Measurements from ENCODE around the gene PCK1. TPM values are rescaled to one million over a fixed set of nuclear protein-coding genes. Genes with fewer than 3 reads are reported as not detected.

Gene PCK1
- total RNA-seq, 1 experiment from 2014 or later: 0.17 TPM

- no peak overlapping the region for H3K4me3 Mint-ChIP-seq
- H3K27ac Mint-ChIP-seq: no peak overlapping the region
- no peak for ATAC-seq
- no peak for DNase-seq (ENCODE audit: low spot score)
- peaks cover 2% of the 10 kb centered on the region; the same call in 1 of the 2 replicates for H3K27me3 Mint-ChIP-seq (ENCODE audit: low read depth)
- TF ChIP-seq AR (CRISPR knock-in tag; IDR thresholded peaks at IDR 0.05): no peak
- TF ChIP-seq GABPB1 (CRISPR knock-in tag; IDR thresholded peaks at IDR 0.05): peak; percentile 59; the same call in 1 of the 2 replicates
- CTCF ChIA-PET: interaction anchor here (0.6 to 1.6 kb wide), 7 partner anchors 8 to 373 kb away, joined by 3 to 6 read pairs (median 4); no protein-coding TSS in a partner anchor
- POLR2A ChIA-PET: no interaction called here
- H3K9me3 Mint-ChIP-seq: peaks cover 3% of the 10 kb centered on the region
- peaks cover 2% of the 10 kb centered on the region; the same call in 1 of the 2 replicates for H3K36me3 Mint-ChIP-seq
- peaks cover 20% of the 10 kb centered on the region for H3K4me1 Mint-ChIP-seq
These were observed 33.2 kb upstream of the PCK1 start for GRCh38 chr20:57527728-57528127.

GRCh38 chr20:57528148-57528547 lies 32.8 kb upstream of the PCK1 start:
- ATAC-seq (no peak), DNase-seq (ENCODE audit: low spot score) (no peak)
- Mint-ChIP-seq H3K4me1 (peaks cover 16% of the 10 kb centered on the region), H3K36me3 (peaks cover 3% of the 10 kb centered on the region; the same call in 1 of the 2 replicates), H3K4me3 (no peak overlapping the region), H3K27ac (no peak overlapping the region), H3K27me3 (ENCODE audit: low read depth) (peaks cover 3% of the 10 kb centered on the region; the same call in 1 of the 2 replicates), H3K9me3 (peaks cover 6% of the 10 kb centered on the region)
- TF ChIP-seq ZBTB21 (CRISPR knock-in tag; IDR thresholded peaks at IDR 0.05; ENCODE audit: borderline replicate concordance) (no peak), HMGXB4 (CRISPR knock-in tag; IDR thresholded peaks at IDR 0.05) (no peak), MLX (CRISPR knock-in tag; IDR thresholded peaks at IDR 0.05) (no peak)
- CTCF ChIA-PET: interaction anchor here (0.6 to 1.6 kb wide), 4 partner anchors 15 to 373 kb away, joined by 3 to 6 read pairs (median 4); no protein-coding TSS in a partner anchor
- POLR2A ChIA-PET: no interaction called here

- CTCF ChIA-PET: no interaction called here
- Mint-ChIP-seq H3K4me1 (peaks cover 6% of the 10 kb centered on the region), H3K27me3 (ENCODE audit: low read depth) (peaks cover 11% of the 10 kb centered on the region), H3K9me3 (peaks cover 16% of the 10 kb centered on the region), H3K27ac (no peak overlapping the region), H3K36me3 (peaks cover 7% of the 10 kb centered on the region), H3K4me3 (no peak overlapping the region)
- POLR2A ChIA-PET: no interaction called here
- DNase-seq (ENCODE audit: low spot score): no peak
- ATAC-seq: no peak
- TF ChIP-seq SMAD4 (CRISPR knock-in tag; IDR thresholded peaks at IDR 0.05): no peak
- no peak for TF ChIP-seq ATF2 (CRISPR knock-in tag; IDR thresholded peaks at IDR 0.05; ENCODE audit: borderline replicate concordance, low read depth)
- TF ChIP-seq ZMAT4 (CRISPR knock-in tag; IDR thresholded peaks at IDR 0.05): no peak
These were observed 31.7 kb upstream of the PCK1 start for GRCh38 chr20:57529160-57529585.

- Mint-ChIP-seq H3K4me3 (no peak overlapping the region), H3K36me3 (peaks cover 9% of the 10 kb centered on the region)
- TF ChIP-seq NR1H2 (CRISPR knock-in tag; IDR thresholded peaks at IDR 0.05) (no peak), HMGA2 (CRISPR knock-in tag; IDR thresholded peaks at IDR 0.05) (no peak), ATF2 (CRISPR knock-in tag; IDR thresholded peaks at IDR 0.05; ENCODE audit: borderline replicate concordance, low read depth) (no peak), ZNF317 (CRISPR knock-in tag; IDR thresholded peaks at IDR 0.05; ENCODE audit: borderline replicate concordance, low read depth) (no peak), MLX (CRISPR knock-in tag; IDR thresholded peaks at IDR 0.05) (no peak), ZNF425 (CRISPR knock-in tag; conservative IDR thresholded peaks at IDR 0.05) (no peak), JAZF1 (CRISPR knock-in tag; IDR thresholded peaks at IDR 0.05) (no peak), ZBTB43 (CRISPR knock-in tag; IDR thresholded peaks at IDR 0.05) (no peak)
These were observed 31.1 kb upstream of the PCK1 start for GRCh38 chr20:57529810-57530209.

More at GRCh38 chr20:57529810-57530209, 31.1 kb upstream of the PCK1 start:
- DNase-seq (ENCODE audit: low spot score) (no peak), ATAC-seq (no peak)
- Mint-ChIP-seq H3K27me3 (ENCODE audit: low read depth) (peaks cover 11% of the 10 kb centered on the region), H3K4me1 (peaks cover 4% of the 10 kb centered on the region; the same call in 1 of the 2 replicates), H3K9me3 (peaks cover 22% of the 10 kb centered on the region), H3K27ac (no peak overlapping the region)
- ChIA-PET CTCF (no interaction called here), POLR2A (no interaction called here)

Data from WTC11 (cell line).